NK-92 (cell line): ENCODE measurements around the gene CPSF4L.
"Not testable (repeated sequence)": the region's sequence is repeated elsewhere in the genome, so short reads cannot be mapped to it uniquely, and the experiment has no call there.

ENCODE experiments used
- DNase-seq: peaks from one replicate; lab custom pipeline; 2025; ENCODE audit not compliant: unreplicated experiment; lab: John Stamatoyannopoulos, UW

The CPSF4L gene

GRCh38 chr17:73269791-73270190 lies 8.1 kb upstream of the CPSF4L start:
- no peak for DNase-seq

- DNase-seq: no peak
Observed at GRCh38 chr17:73269329-73269615, 7.6 kb upstream of the CPSF4L start.

- DNase-seq: no peak
Observed at GRCh38 chr17:73268582-73269328, 7.1 kb upstream of the CPSF4L start.

GRCh38 chr17:73267648-73268537 lies 6.2 kb upstream of the CPSF4L start:
- DNase-seq: no peak

- DNase-seq: no peak
Observed at GRCh38 chr17:73266796-73267195, 5.1 kb upstream of the CPSF4L start.

- DNase-seq: no peak
Observed at GRCh38 chr17:73265646-73266640, 4.3 kb upstream of the CPSF4L start.

- DNase-seq: not testable (repeated sequence)
Observed at GRCh38 chr17:73264448-73264847, 2.8 kb upstream of the CPSF4L start.

- no peak for DNase-seq
Observed at GRCh38 chr17:73262676-73263642, 1.3 kb upstream of the CPSF4L start.

- DNase-seq: no peak
Observed at GRCh38 chr17:73261952-73262675, 434 bp upstream of the CPSF4L start.

GRCh38 chr17:73257516-73257915 lies 4.2 kb downstream of the CPSF4L start:
- DNase-seq: no peak

- no peak for DNase-seq
Observed at GRCh38 chr17:73256220-73256619, 5.5 kb downstream of the CPSF4L start.

GRCh38 chr17:73255671-73256181 lies 6.0 kb downstream of the CPSF4L start:
- DNase-seq: no peak

- DNase-seq: no peak
Observed at GRCh38 chr17:73251871-73252270, 9.8 kb downstream of the CPSF4L start.

GRCh38 chr17:73250851-73251640 lies 10.6 kb downstream of the CPSF4L start:
- no peak for DNase-seq

GRCh38 chr17:73249700-73250099 lies 12.0 kb downstream of the CPSF4L start:
- DNase-seq: no peak

GRCh38 chr17:73248532-73248931 lies 13.1 kb downstream of the CPSF4L start:
- DNase-seq: no peak

- DNase-seq: no peak
Observed at GRCh38 chr17:73247726-73248125, 14.0 kb downstream of the CPSF4L start.

GRCh38 chr17:73240561-73240960 lies 21.1 kb downstream of the CPSF4L start:
- no peak for DNase-seq
